Rectal smooth muscle tissue (tissue), 1 donor: ENCODE results near the gene CABLES2.

Experiments used
- H3K27ac ChIP-seq: one replicate; pipeline ENCODE4 v1.7.0; 2013; ENCODE audit warnings: low read depth, low read length, inconsistent platforms
- H3K27me3 ChIP-seq: one replicate; pipeline ENCODE4 v1.7.0; 2013; ENCODE audit warnings: low read length; ENCODE audit not compliant: control insufficient read depth, insufficient read depth
- H3K36me3 ChIP-seq: one replicate; pipeline ENCODE4 v1.7.0; 2013; ENCODE audit warnings: low read length; ENCODE audit not compliant: control insufficient read depth, insufficient read depth
- H3K4me1 ChIP-seq: one replicate; pipeline ENCODE4 v1.7.0; 2013; ENCODE audit warnings: low read length; ENCODE audit not compliant: control insufficient read depth, insufficient read depth
- H3K4me3 ChIP-seq: one replicate; pipeline ENCODE4 v1.7.0; 2013; ENCODE audit warnings: low read length
- H3K9ac ChIP-seq: one replicate; pipeline ENCODE4 v1.7.0; 2013; ENCODE audit warnings: low read length

The CABLES2 gene

GRCh38 chr20:62420846-62421715 lies 14.0 kb upstream of the CABLES2 start:
- H3K27me3 ChIP-seq, result no peaks in the 10 kb centered on the region
- H3K4me1 ChIP-seq, result no peaks in the 10 kb centered on the region
- H3K36me3 ChIP-seq, result no peaks in the 10 kb centered on the region

DNA sequence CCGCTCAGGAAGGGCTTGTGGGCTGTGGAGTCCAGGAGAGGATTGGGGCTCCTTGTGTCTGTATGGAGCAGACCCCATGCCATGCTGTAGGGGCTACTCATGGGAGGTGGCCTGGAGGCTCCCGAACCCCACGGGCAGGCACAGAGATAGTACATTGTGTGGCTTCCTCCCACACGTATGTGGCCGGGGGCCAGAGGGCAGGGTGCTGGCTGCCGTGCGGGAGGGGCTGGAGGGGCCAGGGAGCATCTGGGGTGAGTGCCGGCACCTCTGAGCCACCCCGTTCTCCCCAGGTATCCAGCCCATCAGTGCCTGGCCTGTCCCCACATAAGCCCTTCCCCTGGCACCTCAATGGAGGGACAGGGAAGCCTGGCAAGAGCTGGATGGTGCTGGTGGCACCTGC lies 12.7 kb upstream of the CABLES2 start:
- Histone ChIP-seq H3K27ac (no peak overlapping the region), H3K4me1 (no peaks in the 10 kb centered on the region), H3K4me3 (no peak overlapping the region), H3K9ac (no peak overlapping the region), H3K36me3 (no peaks in the 10 kb centered on the region), H3K27me3 (no peaks in the 10 kb centered on the region)

More at GRCh38 chr20:62420846-62421715, 14.0 kb upstream of the CABLES2 start:
- no peak overlapping the region for H3K9ac ChIP-seq
- H3K27ac ChIP-seq, result no peak overlapping the region
- no peak overlapping the region for H3K4me3 ChIP-seq

DNA sequence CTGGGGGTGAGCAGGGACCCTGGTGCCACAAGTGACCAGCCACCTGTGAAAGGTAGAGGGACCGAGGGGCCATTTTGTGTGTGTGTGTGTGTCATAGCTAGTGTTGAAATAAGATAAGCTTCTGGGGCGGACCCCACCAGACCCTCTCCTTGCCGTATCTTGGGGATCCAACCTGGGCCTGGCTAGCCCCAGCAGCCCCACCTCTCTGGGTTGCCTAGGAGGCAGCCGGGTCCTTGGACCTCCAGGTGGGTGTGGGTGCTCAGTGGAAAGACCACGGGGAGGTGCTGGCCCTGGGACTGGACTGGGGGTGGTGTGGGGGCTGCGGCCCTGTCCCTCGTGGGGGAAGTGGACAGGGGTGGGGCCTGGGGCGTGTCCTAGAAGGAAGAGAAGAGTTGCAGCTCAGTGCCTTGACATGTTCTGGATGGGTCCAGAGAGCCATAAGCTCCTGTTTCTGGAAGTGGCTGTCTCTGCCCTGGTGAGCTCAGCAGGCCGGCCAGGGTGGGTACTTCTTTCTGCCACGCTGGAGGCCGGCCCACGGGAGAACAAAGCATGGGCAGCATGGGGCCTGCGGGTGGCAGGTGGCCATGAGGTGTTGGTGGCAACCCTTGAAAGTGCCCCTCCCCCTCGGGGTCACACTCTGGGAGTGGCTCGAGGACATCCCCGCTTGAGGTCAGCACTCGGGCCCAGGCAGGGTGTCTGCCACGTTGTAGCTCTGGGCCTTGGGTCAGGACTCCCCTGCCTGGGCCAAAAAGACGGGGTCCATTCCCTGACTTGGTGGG lies 11.8 kb upstream of the CABLES2 start:
- H3K4me3 ChIP-seq, result no peak overlapping the region
- no peaks in the 10 kb centered on the region for H3K36me3 ChIP-seq
- no peak overlapping the region for H3K27ac ChIP-seq
- H3K9ac ChIP-seq, result no peak overlapping the region
- no peaks in the 10 kb centered on the region for H3K4me1 ChIP-seq
- no peaks in the 10 kb centered on the region for H3K27me3 ChIP-seq

DNA sequence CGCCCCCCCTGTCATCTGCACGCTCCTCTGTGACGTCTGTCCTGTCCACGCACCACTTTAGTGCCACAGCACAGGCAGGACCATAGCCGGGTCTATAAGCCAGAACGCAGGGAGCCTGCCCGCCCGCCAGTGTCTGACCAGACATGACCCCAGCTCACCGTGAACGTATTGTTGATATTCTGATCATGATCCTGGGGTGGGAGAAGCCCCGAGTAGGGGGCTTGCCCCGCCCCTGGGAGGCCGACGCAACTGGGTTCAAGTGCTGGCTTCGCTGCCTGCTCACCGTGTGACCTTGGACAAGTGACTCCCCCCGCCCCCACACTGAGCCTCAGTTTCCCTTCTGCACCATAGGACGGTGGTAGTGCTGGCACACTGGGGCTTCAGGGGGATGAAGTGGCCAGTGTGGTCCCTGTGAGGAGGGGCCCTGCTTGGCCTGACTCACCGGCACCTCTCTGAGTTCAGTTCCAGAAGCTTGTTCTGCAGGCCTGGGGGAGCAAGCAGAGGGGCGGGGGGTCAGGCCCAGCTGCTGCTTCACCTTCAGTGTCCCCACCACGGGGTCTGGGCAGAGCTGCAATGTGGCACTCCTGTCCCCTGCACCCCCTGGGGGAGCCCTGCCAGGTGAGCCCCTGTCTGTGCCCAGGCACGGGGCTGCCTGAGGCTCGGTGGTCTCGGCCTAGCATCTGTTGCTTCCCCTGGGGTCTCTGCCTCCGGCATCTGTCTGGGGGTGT lies 11.1 kb upstream of the CABLES2 start:
- Histone ChIP-seq H3K4me1 (no peaks in the 10 kb centered on the region), H3K27me3 (no peaks in the 10 kb centered on the region), H3K9ac (no peak overlapping the region), H3K4me3 (no peak overlapping the region), H3K36me3 (no peaks in the 10 kb centered on the region), H3K27ac (no peak overlapping the region)

GRCh38 chr20:62416651-62417637 lies 9.9 kb upstream of the CABLES2 start:
- H3K27ac ChIP-seq, result no peak overlapping the region
- no peaks in the 10 kb centered on the region for H3K36me3 ChIP-seq
- no peaks in the 10 kb centered on the region for H3K4me1 ChIP-seq
- no peak overlapping the region for H3K4me3 ChIP-seq
- H3K27me3 ChIP-seq, result no peaks in the 10 kb centered on the region
- H3K9ac ChIP-seq, result no peak overlapping the region

GRCh38 chr20:62415354-62416111 lies 8.4 kb upstream of the CABLES2 start:
- Histone ChIP-seq H3K27ac (no peak overlapping the region), H3K27me3 (no peaks in the 10 kb centered on the region), H3K4me1 (peaks cover 1% of the 10 kb centered on the region), H3K9ac (no peak overlapping the region), H3K36me3 (no peaks in the 10 kb centered on the region), H3K4me3 (no peak overlapping the region)

DNA sequence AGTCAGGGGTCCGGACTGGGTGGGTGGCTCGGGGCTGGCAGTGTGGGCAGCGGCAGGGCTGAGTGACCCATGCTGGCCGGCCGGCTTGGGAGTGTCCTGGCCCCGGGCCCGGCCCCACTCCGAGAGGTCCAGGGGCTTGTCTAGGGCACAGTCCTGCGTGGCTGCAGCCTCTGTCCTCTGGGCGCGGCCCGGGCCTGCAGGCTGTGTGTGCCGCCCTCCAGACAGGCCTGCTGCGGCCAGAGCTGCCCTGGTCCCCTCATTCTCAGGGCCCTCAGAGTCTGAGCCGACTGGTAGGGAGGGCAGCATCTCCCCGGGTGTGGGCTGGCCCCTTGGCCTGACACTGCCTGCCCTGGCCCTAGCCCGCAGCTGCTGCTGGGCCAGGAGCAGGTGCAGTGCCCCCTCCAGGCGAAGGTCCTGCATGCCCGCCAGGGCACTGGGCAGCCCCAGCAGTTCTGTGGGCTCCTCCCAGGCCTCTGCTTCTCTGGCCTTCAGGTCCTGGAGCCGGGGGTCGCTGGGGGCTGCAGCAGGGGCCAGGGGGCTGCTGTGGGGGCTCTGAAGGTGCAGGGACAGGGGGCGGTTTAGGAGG lies 6.9 kb upstream of the CABLES2 start:
- Histone ChIP-seq H3K4me1 (peaks cover 3% of the 10 kb centered on the region), H3K27me3 (no peaks in the 10 kb centered on the region), H3K27ac (no peak overlapping the region), H3K36me3 (no peaks in the 10 kb centered on the region), H3K4me3 (no peak overlapping the region), H3K9ac (no peak overlapping the region)

DNA sequence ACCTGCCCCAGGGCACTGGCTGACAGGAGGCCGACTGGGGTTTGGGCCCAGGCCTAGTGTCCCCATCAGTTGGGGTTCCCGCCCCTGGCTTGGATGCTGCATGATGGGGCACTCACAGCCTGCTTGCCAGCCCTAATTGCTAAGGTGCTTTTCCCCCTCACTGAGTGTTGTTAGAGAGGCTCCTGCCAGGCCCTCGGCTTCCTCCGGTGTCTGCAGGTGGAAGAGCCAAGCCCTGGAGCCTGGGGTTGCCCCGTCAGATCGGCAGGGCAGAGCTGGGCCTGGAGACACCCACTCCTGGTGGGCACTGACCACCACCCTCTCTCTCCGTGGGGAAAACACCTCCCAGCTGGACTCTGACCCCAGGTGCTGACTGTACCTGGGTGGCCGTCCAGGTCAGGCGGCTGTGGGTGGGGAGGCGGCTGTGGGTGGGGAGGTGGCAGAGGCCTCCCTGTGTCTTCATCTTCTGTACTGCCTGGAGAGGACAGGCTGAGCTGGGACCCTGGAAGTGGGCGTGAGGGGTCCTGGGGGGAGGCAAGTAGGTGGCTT lies 6.0 kb upstream of the CABLES2 start:
- H3K4me1 ChIP-seq, result peaks cover 3% of the 10 kb centered on the region

GRCh38 chr20:62412194-62413024 lies 5.3 kb upstream of the CABLES2 start:
- Histone ChIP-seq H3K4me1 (peaks cover 5% of the 10 kb centered on the region), H3K36me3 (no peaks in the 10 kb centered on the region), H3K4me3 (peak overlapping the region; percentile 29), H3K9ac (no peak overlapping the region), H3K27me3 (no peaks in the 10 kb centered on the region), H3K27ac (no peak overlapping the region)

More for the DNA sequence above, 6.0 kb upstream of the CABLES2 start:
- no peaks in the 10 kb centered on the region for H3K27me3 ChIP-seq
- no peak overlapping the region for H3K27ac ChIP-seq
- no peak overlapping the region for H3K9ac ChIP-seq
- H3K36me3 ChIP-seq, result no peaks in the 10 kb centered on the region
- peak overlapping the region; percentile 29 for H3K4me3 ChIP-seq
